Activated CD4-positive, alpha-beta T cell treated with anti-CD3 and anti-CD28 coated beads, Interleukin-2, amount 50 U/mL, for 1 hour (primary cell): ENCODE results near the gene HSD17B12.
"Not testable (repeated sequence)": the region's sequence is repeated elsewhere in the genome, so short reads cannot be mapped to it uniquely, and the experiment has no call there.

Source experiments
- DNase-seq: peaks from one replicate; pipeline ENCODE4 v3.0.0-alpha.2; 2020

The HSD17B12 gene

DNA sequence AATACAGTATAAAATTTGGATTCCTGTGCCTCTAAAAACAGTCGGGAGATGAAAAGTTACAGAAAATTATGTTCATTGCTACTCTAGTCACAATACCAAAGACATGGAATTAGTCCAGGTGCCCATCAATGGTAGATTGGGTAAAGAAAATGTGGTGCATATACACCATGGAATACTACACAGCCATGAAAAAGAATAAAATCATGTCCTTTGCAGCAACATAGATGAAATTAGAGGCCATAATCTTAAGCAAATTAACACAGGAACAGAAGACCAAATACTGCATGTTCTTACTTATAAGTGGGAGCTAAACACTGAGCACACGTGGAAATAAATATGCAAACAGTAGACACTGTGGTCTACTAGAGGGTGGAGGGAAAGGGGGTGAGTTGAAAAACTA is 67.6 kb downstream of the HSD17B12 start:
- no peak for DNase-seq

GRCh38 chr11:43751726-43752125 is 71.2 kb downstream of the HSD17B12 start:
- no peak for DNase-seq

DNA sequence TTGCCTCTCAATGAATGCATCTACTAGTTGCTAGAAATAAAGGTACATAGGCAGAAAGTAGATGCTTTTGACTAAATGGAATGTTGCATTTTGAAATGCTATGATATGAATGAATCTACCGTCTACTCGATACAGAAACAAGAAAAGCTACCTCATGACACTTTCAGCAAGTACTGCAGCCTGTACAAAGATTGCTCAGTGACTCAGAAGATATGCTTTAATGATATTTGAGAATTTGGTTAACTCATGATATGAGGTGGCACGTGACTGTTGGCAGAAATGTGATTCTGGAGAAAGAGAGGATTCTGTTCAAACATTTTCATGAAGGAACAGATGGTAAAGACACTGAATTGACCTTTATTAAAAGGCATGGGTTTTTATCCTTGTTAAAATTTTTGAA is 76.0 kb downstream of the HSD17B12 start:
- DNase-seq = no peak

DNA sequence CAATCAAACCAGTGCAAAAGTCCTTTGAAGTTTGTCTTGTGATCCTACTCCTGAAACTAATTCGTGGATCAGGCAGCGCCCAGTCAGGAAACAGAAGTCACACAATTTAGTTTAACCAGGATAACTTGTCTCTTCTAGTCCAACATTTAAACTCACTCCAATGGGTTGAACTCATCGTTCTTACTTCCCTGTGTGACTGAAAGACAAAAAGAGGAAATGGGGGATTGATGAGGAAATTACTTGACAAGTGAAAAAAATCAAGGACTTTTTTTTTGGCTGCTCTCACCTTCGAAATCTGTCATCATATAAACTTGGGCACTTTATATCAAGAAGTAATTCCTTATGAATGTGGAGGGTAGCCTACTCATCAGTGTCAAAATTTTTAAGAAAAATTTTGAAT is 78.4 kb downstream of the HSD17B12 start:
- DNase-seq = no peak

- no peak for DNase-seq
These were observed 80.4 kb downstream of the HSD17B12 start for GRCh38 chr11:43760902-43761301.

GRCh38 chr11:43765194-43765593 is 84.7 kb downstream of the HSD17B12 start:
- DNase-seq = no peak

GRCh38 chr11:43768654-43769053 is 88.1 kb downstream of the HSD17B12 start:
- not testable (repeated sequence) for DNase-seq

DNA sequence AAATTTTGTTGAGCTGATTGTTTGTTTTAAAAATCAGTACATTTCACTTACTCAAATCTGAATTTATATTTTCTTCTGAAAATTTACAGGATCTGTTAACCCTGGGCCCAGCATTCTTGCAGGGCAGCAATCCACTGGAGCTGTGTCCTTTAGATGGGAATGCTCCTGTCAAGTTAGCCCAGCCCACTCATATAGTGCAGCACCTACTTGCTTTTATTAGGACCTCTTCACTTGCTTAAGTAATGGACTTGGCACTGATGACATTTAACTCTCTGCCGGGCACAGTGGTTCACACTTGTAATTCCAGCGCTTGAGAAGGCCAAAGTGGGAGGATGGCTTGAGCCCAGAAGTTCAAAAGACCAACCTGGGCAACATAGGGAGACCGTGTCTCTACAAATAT is 89.6 kb downstream of the HSD17B12 start:
- DNase-seq = no peak

GRCh38 chr11:43772733-43773132 is 92.2 kb downstream of the HSD17B12 start:
- DNase-seq = no peak

GRCh38 chr11:43774786-43775185 is 94.2 kb downstream of the HSD17B12 start:
- no peak for DNase-seq

DNA sequence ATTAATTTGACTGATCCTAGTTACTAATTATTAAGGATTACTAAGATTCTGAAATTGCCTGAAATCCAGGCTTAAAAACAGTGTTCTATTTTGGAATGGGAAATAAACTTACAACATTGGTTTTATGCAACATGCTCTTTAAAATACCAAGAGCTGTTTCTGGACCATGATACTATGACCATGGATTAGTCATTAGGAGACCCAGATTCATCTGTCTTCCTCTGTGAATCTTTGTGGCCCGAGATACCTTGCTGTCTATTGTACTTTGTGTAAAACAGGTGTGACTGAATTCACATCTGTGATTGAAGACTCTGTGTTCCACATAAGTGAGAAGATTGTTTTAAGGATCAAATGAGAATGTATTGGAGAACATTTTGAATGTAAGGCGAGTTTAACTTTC is 98.8 kb downstream of the HSD17B12 start:
- DNase-seq = no peak

GRCh38 chr11:43784301-43784700 is 103.8 kb downstream of the HSD17B12 start:
- DNase-seq = no peak

GRCh38 chr11:43784866-43785265 is 104.3 kb downstream of the HSD17B12 start:
- no peak for DNase-seq

DNA sequence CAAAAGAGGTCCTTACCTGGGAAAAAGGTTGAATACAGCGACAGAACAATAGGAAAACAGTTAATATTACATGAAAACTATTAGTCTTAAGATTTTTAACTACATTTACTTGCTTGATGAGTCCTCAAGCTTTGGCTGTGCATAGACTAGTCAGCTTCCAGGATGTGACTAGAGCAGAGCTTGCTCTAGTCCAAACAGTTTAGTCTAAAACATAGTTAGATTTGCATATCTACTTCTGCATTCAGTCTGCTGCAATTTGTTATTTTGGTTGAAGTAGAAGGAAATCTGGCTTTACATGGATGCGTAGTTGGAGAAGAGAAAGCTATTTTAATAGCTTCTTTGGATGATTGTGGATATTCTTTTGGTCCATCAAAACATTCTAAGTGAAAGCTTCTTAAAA is 104.8 kb downstream of the HSD17B12 start:
- DNase-seq = no peak

DNA sequence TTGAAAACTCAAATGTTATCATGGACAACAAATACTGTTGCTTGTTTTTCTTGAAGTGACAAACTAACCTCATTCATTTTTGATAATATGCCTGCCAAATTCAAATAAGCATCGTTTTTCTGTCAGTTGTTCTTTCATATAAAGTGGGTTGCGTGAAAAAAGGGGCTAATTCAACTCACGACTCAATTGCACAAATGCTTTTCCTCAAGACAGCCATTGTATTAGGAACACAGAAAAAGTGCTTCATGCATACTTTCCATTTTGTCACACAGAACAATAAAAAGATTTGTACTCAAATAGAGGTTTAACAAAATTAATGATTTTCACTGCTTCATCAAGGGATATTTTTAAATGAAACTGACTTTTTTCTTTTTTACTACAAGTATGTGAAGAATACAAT is 105.5 kb downstream of the HSD17B12 start:
- no peak for DNase-seq

- DNase-seq = no peak
These were observed 107.3 kb downstream of the HSD17B12 start for GRCh38 chr11:43787824-43788223.

DNA sequence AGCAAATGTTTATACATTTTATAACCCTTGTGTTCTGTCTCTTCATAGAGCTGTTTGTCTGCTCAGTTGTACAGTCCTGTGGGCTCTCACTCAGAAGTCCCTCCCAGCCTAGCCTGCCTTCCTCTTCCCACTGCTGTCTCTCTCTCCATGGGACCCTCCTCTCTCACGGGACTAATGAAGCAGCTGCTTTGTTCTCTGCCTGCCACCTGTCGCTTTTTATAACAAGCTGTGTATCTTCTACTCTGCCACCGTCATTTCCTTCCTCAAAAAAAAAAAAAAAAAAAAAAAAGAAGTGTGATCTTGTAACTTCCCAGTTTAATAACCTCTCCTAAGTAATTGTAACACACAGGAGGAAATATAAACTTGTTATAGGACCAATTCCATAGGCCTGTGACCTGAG is 107.9 kb downstream of the HSD17B12 start:
- DNase-seq = no peak

GRCh38 chr11:43789700-43790443 is 109.3 kb downstream of the HSD17B12 start:
- no peak for DNase-seq

GRCh38 chr11:43790444-43790794 is 109.9 kb downstream of the HSD17B12 start:
- no peak for DNase-seq

- DNase-seq = no peak
These were observed 116.8 kb downstream of the HSD17B12 start for GRCh38 chr11:43797337-43797736.

- DNase-seq = no peak
These were observed 117.3 kb downstream of the HSD17B12 start for GRCh38 chr11:43797866-43798265.

DNA sequence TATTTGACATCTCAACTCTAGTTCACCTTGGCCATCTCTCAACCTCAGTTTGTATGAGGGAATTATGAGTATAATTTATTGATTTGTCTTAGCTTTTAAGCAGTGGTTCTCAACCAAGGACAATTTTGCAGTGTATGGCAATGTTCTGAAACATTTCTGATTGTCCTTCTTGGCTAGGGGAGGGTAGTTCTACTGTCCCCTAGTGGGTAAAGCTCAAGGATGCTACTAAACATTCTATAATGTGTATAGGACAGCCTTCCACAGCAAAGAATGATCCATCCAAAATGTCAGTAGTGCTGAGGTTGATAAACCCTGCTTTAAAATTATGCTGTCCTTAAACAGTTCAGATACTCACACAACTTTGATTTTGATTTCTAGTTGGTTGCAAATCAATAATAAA is 122.0 kb downstream of the HSD17B12 start:
- no peak for DNase-seq

GRCh38 chr11:43803766-43804165 is 123.2 kb downstream of the HSD17B12 start:
- no peak for DNase-seq

- no peak for DNase-seq
These were observed 126.4 kb downstream of the HSD17B12 start for GRCh38 chr11:43806976-43807375.

DNA sequence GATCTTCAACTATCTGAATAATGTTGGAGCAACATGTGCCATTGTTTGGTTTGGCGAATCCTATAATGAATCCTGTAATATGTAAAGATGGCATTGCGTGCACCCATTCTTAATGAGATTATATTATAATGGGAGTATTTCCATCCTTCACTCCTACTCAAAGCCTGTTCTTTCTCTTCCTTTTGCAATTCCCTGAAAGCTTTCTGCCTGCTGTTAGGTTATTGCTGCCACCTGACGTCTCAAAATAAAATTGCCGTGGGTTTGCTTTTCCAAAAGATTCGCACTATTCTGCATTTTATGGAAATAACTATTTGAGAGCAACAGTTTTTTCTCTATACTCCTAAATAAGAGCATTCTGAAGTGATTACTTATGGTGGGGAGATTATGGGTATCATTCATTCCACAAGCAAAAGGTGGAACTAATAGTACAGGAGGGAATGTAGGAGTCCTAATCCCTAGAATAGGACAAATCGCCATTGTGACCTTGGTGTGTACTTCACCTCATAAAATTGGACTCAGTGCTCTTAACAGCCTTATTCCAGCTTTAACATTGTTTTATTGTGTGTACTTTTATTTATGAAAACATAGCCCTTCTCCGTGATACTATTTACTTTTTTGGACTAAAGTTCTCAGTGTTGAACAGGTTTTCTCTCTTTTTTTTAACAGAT is 130.5 kb downstream of the HSD17B12 start:
- no peak for DNase-seq
